HCT116 (cell line): ENCODE data around the gene ACSS2.

Experiments used
- CTCF ChIP-seq, 3 experiments: fragments of 200-600 bp in 1 of 3; sonication (generic) in 1 of 3; IDR thresholded peaks in 2 of 3; conservative IDR thresholded peaks in 1 of 3; 2 replicates each; pipeline ENCODE4 v1.5.1; 2012 to 2017; ENCODE audit warnings: low read depth in 2 of 3, low read length in 2 of 3, antibody characterized with exemption in 1 of 3, borderline replicate concordance in 1 of 3, control low read depth in 1 of 3, mild to moderate bottlenecking in 1 of 3, mixed read lengths in 1 of 3, mixed run types in 1 of 3, moderate library complexity in 1 of 3; ENCODE audit not compliant: insufficient read depth in 1 of 3
- RAD21 ChIP-seq: IDR thresholded peaks from 2 replicates; pipeline ENCODE4 v1.6.1; 2012; ENCODE audit warnings: low read depth, mild to moderate bottlenecking
- SIN3A ChIP-seq: IDR thresholded peaks from 2 replicates; pipeline ENCODE4 v1.6.1; 2012; ENCODE audit warnings: low read depth

- TF ChIP-seq CTCF (IDR thresholded peaks at IDR 0.05 in 2 of 3, conservative IDR thresholded peaks at IDR 0.05 in 1 of 3; ENCODE audit: borderline replicate concordance in 1 of 3, insufficient read depth in 1 of 3, low read depth in 2 of 3, low read length in 2 of 3): no peak
- no peak for TF ChIP-seq SIN3A
- no peak for TF ChIP-seq RAD21
Measured at GRCh38 chr20:34861386-34862084, 14.9 kb upstream of the ACSS2 start.
